Neuronal stem cell (in vitro differentiated cells): ENCODE data around the gene NSUN5.
"Not testable (repeated sequence)": the region's sequence is repeated elsewhere in the genome, so short reads cannot be mapped to it uniquely, and the experiment has no call there.

Experiments
- DNase-seq: peaks from one replicate; pipeline ENCODE4 v3.0.0-alpha.2; 2013; ENCODE audit warnings: low spot score
- H2AFZ ChIP-seq: one replicate; pipeline ENCODE4 v1.6.1; 2013; ENCODE audit warnings: mild to moderate bottlenecking, low read length, inconsistent platforms
- H2AK5ac ChIP-seq: 2 replicates; pipeline ENCODE4 v1.6.1; 2013; ENCODE audit warnings: low read depth, mild to moderate bottlenecking, inconsistent platforms, low read length, moderate library complexity, mixed read lengths
- H2BK120ac ChIP-seq: 2 replicates; pipeline ENCODE4 v1.6.1; 2013; ENCODE audit warnings: low read depth, mild to moderate bottlenecking, inconsistent platforms, low read length, moderate library complexity, mixed read lengths
- H2BK12ac ChIP-seq: one replicate; pipeline ENCODE4 v1.6.1; 2013; ENCODE audit warnings: low read length, inconsistent platforms
- H2BK15ac ChIP-seq: 2 replicates; pipeline ENCODE4 v1.6.1; 2013; ENCODE audit warnings: mild to moderate bottlenecking, low read length, inconsistent platforms, mixed read lengths
- H2BK5ac ChIP-seq: one replicate; pipeline ENCODE4 v1.6.1; 2013; ENCODE audit warnings: inconsistent platforms, mild to moderate bottlenecking, low read length, moderate library complexity
- H3K14ac ChIP-seq: one replicate; pipeline ENCODE4 v1.6.1; 2013; ENCODE audit warnings: low read length, inconsistent platforms
- H3K18ac ChIP-seq: 2 replicates; pipeline ENCODE4 v1.6.1; 2013; ENCODE audit warnings: low read length, inconsistent platforms
- H3K23ac ChIP-seq: 2 replicates; pipeline ENCODE4 v1.6.1; 2013; ENCODE audit warnings: low read depth, mild to moderate bottlenecking, mixed read lengths, low read length, inconsistent platforms; ENCODE audit not compliant: poor library complexity
- H3K27ac ChIP-seq: replicated peaks from 3 replicates; pipeline ENCODE4 v1.5.1; 2013; ENCODE audit warnings: low read length, inconsistent platforms
- H3K27me3 ChIP-seq, 3 experiments: 2 replicates each; pipeline ENCODE4 v1.6.1; 2013; ENCODE audit warnings: low read length in 3 of 3, mild to moderate bottlenecking in 2 of 3, inconsistent platforms in 1 of 3, low read depth in 1 of 3, mixed read lengths in 1 of 3, moderate library complexity in 1 of 3; ENCODE audit not compliant: control insufficient read depth in 3 of 3, insufficient read depth in 3 of 3
- H3K36me3 ChIP-seq, 2 donors: replicated peaks in 1 of 2; 2 replicates each; pipeline ENCODE4 v1.6.1; 2013; ENCODE audit warnings: low read length in 2 of 2; ENCODE audit not compliant: control insufficient read depth in 2 of 2, insufficient read depth in 2 of 2
- H3K4ac ChIP-seq: 2 replicates; pipeline ENCODE4 v1.6.1; 2013; ENCODE audit warnings: inconsistent platforms, mild to moderate bottlenecking, low read length, moderate library complexity
- H3K4me1 ChIP-seq, 2 donors: 1 replicate in 1 of 2; 2 replicates in 1 of 2; pipeline ENCODE4 v1.6.1; 2013; ENCODE audit warnings: low read length in 2 of 2, low read depth in 1 of 2; ENCODE audit not compliant: control insufficient read depth in 2 of 2, insufficient read depth in 1 of 2
- H3K4me2 ChIP-seq: one replicate; pipeline ENCODE4 v1.6.1; 2013; ENCODE audit warnings: mild to moderate bottlenecking, low read length, inconsistent platforms; ENCODE audit not compliant: insufficient read depth, poor library complexity, severe bottlenecking
- H3K4me3 ChIP-seq, 2 donors: 2 replicates each; pipeline ENCODE4 v1.5.1; 2013; ENCODE audit warnings: low read length in 2 of 2, mild to moderate bottlenecking in 2 of 2, inconsistent platforms in 1 of 2, moderate library complexity in 1 of 2
- H3K79me1 ChIP-seq: one replicate; pipeline ENCODE4 v1.6.1; 2013; ENCODE audit warnings: low read depth, mild to moderate bottlenecking, inconsistent platforms, low read length, moderate library complexity
- H3K9ac ChIP-seq: one replicate; pipeline ENCODE4 v1.6.1; 2013; ENCODE audit warnings: mild to moderate bottlenecking, low read depth, low read length, inconsistent platforms; ENCODE audit not compliant: poor library complexity
- H3K9me3 ChIP-seq, 2 donors: replicated peaks in 1 of 2; 2 replicates each; pipeline versions ENCODE3 to v1.6.1; 2013; ENCODE audit warnings: low read length in 2 of 2, mild to moderate bottlenecking in 2 of 2, inconsistent platforms in 1 of 2, low read depth in 1 of 2, mixed read lengths in 1 of 2, moderate library complexity in 1 of 2; ENCODE audit not compliant: control insufficient read depth in 2 of 2, insufficient read depth in 1 of 2
- H4K8ac ChIP-seq: one replicate; pipeline ENCODE4 v1.6.1; 2013; ENCODE audit warnings: low read depth, mild to moderate bottlenecking, inconsistent platforms, low read length, moderate library complexity
- H4K91ac ChIP-seq: one replicate; pipeline ENCODE4 v1.6.1; 2013; ENCODE audit warnings: low read length, low read depth, mild to moderate bottlenecking, inconsistent platforms; ENCODE audit not compliant: poor library complexity
- WGBS, 2 donors: extraction: QIAGEN DNeasy Blood & Tissue Kit; methylation state at CpG; one replicate each; pipeline ENCODE4 v1.1.7; 2013; ENCODE audit warnings: missing lambda C conversion rate in 2 of 2, mixed read lengths in 1 of 2; ENCODE audit not compliant: insufficient read length in 2 of 2, insufficient replicate concordance in 1 of 2; ENCODE audit errors: extremely low coverage in 2 of 2; 5-methylcytosine and 5-hydroxymethylcytosine counted together

Gene NSUN5

DNA sequence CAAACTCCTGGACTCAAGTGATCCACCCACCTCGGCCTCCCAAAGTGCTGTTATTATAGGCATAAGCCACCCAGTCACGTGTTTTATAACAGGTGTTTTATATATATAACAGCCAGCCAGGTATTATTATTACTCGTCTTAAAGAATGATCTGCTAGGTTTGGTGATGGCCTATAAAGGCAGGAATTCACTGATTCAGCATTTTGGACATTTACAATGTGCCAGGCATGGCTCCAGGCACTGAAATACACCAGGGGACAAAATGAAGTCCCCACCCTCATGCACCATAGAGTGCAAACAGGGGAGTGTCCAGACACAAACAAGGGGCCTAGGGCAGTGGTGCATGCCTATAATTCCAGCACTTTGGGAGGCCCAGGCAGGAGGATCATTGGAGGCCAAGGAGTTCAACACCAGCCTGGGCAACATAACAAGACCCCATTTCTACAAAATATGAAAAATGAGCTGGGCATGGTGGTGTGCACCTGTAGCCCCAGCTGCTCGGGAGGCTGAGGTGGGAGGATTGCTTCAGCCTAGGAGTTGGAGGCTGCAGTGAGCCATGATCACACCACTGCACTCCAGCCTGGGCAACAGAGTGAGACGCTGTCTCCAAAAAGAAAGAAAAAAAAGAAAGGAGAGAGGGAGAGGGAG is 14.9 kb upstream of the NSUN5 start:
- peak overlapping the region; percentile 59 for H2AFZ ChIP-seq
- H3K36me3 ChIP-seq, H2AK5ac ChIP-seq, H2BK15ac ChIP-seq, H3K4ac ChIP-seq, H2BK120ac ChIP-seq, H3K9ac ChIP-seq, DNase-seq, H3K18ac ChIP-seq, H2BK5ac ChIP-seq, H4K8ac ChIP-seq, H3K4me3 ChIP-seq, H3K27me3 ChIP-seq, H3K79me1 ChIP-seq, H3K9me3 ChIP-seq, H2BK12ac ChIP-seq, H3K27ac ChIP-seq, H4K91ac ChIP-seq, H3K4me2 ChIP-seq, H3K4me1 ChIP-seq, H3K23ac ChIP-seq, H3K14ac ChIP-seq: not testable (repeated sequence)
- WGBS, 2 donors, result no CpG with 5 or more reads among the region's 5 CpGs

DNA sequence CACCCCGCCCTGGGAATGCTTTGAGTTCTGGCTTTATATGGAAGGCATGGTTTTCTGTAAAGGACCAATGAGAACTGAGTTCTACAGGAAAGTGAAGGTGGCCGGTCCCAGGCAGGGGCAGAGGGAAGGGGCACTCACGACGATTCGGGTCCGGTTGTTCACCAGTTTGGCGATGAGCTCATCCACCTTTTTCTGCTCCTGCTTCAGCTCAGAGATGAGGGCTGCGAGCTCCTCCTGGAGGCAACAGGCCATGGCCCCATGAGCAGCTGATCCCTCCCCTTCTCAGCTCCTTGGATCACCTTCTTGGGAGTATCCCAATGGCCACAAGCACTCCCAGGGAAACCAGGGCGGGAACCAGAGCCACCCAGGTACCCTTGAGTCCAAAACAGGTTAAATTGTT is 11.4 kb upstream of the NSUN5 start:
- not testable (repeated sequence) for H2AK5ac ChIP-seq, H3K27me3 ChIP-seq, H3K9ac ChIP-seq, H3K4me2 ChIP-seq, H3K18ac ChIP-seq, H3K4ac ChIP-seq, H2BK5ac ChIP-seq, H4K8ac ChIP-seq, H3K14ac ChIP-seq, H3K23ac ChIP-seq, H3K27ac ChIP-seq, H2BK120ac ChIP-seq, H3K79me1 ChIP-seq, H4K91ac ChIP-seq, H3K36me3 ChIP-seq, H2BK12ac ChIP-seq, H2BK15ac ChIP-seq, H3K9me3 ChIP-seq, DNase-seq, H3K4me1 ChIP-seq, H3K4me3 ChIP-seq, H2AFZ ChIP-seq
- WGBS, 2 donors, result no CpG with 5 or more reads among the region's 9 CpGs

DNA sequence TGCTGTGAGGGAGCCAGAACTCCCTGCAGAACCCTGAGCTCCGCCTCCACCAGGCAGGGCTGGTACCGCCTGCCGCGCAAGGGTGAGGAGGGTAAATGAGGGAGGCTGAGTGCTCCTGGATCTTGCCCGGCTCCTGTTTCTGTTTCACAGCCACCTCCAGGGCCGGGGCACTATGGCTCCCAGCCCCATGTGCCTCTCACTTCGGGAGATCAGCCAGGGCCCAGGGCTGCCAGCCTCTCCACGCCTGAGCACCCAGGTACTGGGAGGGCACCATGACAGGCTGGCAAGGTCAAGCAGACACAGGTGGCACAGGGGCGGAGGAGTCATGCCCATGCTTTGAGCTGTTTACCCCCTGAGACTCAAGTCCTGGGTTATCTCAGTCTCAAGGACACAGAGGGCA is 10.9 kb upstream of the NSUN5 start:
- H3K4me1 ChIP-seq, H4K8ac ChIP-seq, H3K9me3 ChIP-seq, H3K27ac ChIP-seq, H2BK5ac ChIP-seq, H3K27me3 ChIP-seq, H3K23ac ChIP-seq, H2BK15ac ChIP-seq, H3K4me3 ChIP-seq, H4K91ac ChIP-seq, H2BK12ac ChIP-seq, H3K79me1 ChIP-seq, H3K4ac ChIP-seq, H2AFZ ChIP-seq, DNase-seq, H3K9ac ChIP-seq, H3K36me3 ChIP-seq, H3K14ac ChIP-seq, H2AK5ac ChIP-seq, H3K4me2 ChIP-seq, H2BK120ac ChIP-seq: not testable (repeated sequence)
- no CpG with 5 or more reads among the region's 9 CpGs for WGBS, 2 donors
- H3K18ac ChIP-seq, result peak overlapping the region; percentile 38

DNA sequence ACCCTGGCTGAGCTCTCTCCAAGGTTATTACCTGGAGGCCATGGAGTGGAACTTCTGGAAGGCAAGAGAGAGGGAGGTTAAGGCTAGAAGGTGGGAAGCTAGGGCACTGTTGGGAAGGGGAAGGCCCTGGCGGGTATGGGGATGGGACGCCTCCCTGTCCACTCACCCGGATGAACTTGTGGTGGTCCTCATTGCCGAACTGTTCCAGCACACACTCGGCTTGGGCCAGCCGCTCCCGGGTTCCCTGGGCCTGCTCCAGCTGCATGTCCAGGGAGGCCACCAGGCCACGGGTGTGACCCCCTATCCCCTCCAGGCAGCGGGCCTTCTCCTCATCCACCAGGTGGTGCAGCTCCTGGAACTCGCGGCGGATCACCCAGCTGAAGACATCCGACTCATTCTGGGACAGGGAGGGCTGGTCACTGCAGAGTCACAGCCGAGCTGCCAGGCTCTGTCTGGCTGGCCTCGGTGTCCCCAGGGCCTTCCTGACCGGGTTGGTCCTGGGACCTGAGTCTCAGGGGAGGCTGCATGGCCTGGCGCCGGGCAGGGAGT is 10.1 kb upstream of the NSUN5 start:
- whole genome bisulfite sequencing, 2 donors, result no CpG with 5 or more reads among the region's 18 CpGs
- not testable (repeated sequence) for H2BK120ac ChIP-seq, H3K9ac ChIP-seq, H2BK15ac ChIP-seq, DNase-seq, H2AFZ ChIP-seq, H3K14ac ChIP-seq, H2BK5ac ChIP-seq, H3K23ac ChIP-seq, H3K18ac ChIP-seq, H4K91ac ChIP-seq, H4K8ac ChIP-seq, H3K36me3 ChIP-seq, H2AK5ac ChIP-seq, H3K9me3 ChIP-seq, H3K27ac ChIP-seq, H2BK12ac ChIP-seq, H3K4me2 ChIP-seq, H3K27me3 ChIP-seq, H3K4me3 ChIP-seq, H3K4me1 ChIP-seq, H3K4ac ChIP-seq, H3K79me1 ChIP-seq
